GM06990 (cell line): Measurements from ENCODE around the gene BIN2.

Experiments
- DNase-seq: peaks from one replicate; pipeline ENCODE4 v3.0.0-alpha.2; 2011; ENCODE audit not compliant: insufficient read length; ENCODE audit errors: extremely low read depth
- H3K27me3 ChIP-seq: replicated peaks from 2 replicates; pipeline ENCODE4 v1.6.0; 2011; ENCODE audit warnings: low read length; ENCODE audit not compliant: control insufficient read depth, insufficient read depth
- H3K36me3 ChIP-seq: 2 replicates; pipeline ENCODE4 v1.5.1; 2011; ENCODE audit warnings: low read length; ENCODE audit not compliant: control insufficient read depth, insufficient read depth
- H3K4me3 ChIP-seq: replicated peaks from 2 replicates; pipeline ENCODE4 v1.5.1; 2011; ENCODE audit warnings: low read depth, mild to moderate bottlenecking, control low read depth, low read length
- TF ChIP-seq, protein P1 (sequence below): IDR thresholded peaks from 2 replicates; pipeline ENCODE4 v1.5.1; 2011; ENCODE audit warnings: low read length, control low read depth, mild to moderate bottlenecking, inconsistent platforms; ENCODE audit not compliant: insufficient read depth, poor library complexity, severe bottlenecking

BIN2 gene

GRCh38 chr12:51326698-51327439 is 2.9 kb upstream of the BIN2 start:
- TF ChIP-seq, protein P1, sequence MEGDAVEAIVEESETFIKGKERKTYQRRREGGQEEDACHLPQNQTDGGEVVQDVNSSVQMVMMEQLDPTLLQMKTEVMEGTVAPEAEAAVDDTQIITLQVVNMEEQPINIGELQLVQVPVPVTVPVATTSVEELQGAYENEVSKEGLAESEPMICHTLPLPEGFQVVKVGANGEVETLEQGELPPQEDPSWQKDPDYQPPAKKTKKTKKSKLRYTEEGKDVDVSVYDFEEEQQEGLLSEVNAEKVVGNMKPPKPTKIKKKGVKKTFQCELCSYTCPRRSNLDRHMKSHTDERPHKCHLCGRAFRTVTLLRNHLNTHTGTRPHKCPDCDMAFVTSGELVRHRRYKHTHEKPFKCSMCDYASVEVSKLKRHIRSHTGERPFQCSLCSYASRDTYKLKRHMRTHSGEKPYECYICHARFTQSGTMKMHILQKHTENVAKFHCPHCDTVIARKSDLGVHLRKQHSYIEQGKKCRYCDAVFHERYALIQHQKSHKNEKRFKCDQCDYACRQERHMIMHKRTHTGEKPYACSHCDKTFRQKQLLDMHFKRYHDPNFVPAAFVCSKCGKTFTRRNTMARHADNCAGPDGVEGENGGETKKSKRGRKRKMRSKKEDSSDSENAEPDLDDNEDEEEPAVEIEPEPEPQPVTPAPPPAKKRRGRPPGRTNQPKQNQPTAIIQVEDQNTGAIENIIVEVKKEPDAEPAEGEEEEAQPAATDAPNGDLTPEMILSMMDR = no peak
- DNase-seq = peak; percentile 45
- H3K27me3 ChIP-seq = no peaks in the 10 kb centered on the region
- H3K4me3 ChIP-seq = no peak overlapping the region
- H3K36me3 ChIP-seq = no peaks in the 10 kb centered on the region

DNA sequence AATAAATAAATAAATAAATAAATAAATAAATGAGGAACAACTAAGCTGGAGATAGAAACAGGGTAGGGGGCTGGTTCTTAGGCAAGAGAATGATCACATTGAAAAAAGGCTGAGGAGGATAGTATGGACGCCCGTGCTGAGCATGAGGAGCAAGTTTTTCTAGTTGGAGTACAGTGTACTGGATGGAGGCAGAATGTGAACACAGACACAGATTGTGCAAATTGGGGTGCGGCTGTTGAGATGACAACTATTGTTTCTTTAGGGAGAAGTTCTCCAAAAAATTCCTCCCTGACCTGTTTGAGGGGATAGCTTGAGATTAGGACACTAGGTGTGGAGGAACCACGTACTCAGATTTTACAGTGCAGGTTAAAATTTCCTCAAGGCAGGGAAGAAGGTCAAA is 979 bp upstream of the BIN2 start:
- DNase-seq = no peak
- no peaks in the 10 kb centered on the region for H3K36me3 ChIP-seq
- TF ChIP-seq, protein P1 = no peak
- no peak overlapping the region for H3K4me3 ChIP-seq
- H3K27me3 ChIP-seq = no peaks in the 10 kb centered on the region

DNA sequence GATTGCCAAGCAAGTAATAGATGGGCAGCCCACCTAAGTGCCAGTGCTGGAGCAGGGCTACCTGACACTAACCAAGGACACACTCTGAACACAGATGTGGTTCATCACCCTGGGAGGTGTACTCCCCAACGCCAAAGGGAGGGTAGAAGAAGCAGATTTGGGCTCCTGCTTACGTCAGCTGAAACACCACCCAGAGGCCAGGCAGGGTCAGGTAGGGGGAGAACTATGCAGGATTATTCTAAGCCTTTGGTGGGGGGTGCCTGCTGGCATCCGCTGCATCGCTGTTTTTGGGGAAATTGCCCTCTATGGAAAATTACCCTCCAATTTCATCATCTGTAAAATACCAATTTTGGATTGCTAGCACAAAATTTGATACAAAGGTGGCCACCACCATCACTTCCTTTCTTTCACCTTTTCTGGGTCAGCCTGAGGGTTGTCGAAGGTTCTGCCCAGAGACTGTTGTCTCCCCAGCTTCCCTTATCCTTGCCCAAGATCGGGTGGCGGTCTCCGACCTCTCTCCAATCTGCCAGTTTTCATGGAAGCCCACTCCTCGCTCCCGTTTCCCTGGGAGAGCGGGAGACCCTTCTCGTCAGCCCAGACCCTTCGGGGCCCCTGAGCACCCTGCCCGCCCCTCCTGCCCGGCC is 535 bp downstream of the BIN2 start:
- peak overlapping the region; percentile 85 for H3K4me3 ChIP-seq

GRCh38 chr12:51322452-51322851 is 1.5 kb downstream of the BIN2 start:
- H3K4me3 ChIP-seq = peak overlapping the region; percentile 85
- H3K36me3 ChIP-seq = no peaks in the 10 kb centered on the region
- TF ChIP-seq, protein P1 = no peak
- H3K27me3 ChIP-seq = no peaks in the 10 kb centered on the region
- no peak for DNase-seq

More for the DNA sequence above, 535 bp downstream of the BIN2 start:
- H3K36me3 ChIP-seq = no peaks in the 10 kb centered on the region
- TF ChIP-seq, protein P1 = peak; percentile 21
- no peak for DNase-seq
- no peaks in the 10 kb centered on the region for H3K27me3 ChIP-seq

DNA sequence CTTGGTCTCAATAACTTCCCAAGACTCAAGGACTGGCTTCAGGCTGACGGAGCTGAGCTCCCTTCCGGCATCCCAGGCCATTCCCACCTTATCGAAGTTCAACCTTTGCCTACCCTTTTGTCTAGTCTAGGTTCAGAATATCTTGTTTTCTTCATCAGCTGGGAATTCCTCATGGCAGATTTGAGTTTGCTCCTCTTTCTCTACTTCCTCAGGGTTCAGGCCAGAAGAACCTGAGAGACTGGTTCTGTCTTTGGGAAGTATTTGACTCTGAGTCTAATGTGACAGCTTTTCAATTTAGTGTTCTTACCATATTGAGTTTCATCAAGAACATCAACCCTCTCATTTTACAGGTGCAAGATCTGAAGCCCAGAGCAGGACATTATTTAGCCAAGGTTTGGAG is 2.1 kb downstream of the BIN2 start:
- H3K36me3 ChIP-seq = no peaks in the 10 kb centered on the region; the same call in 1 of the 2 replicates
- TF ChIP-seq, protein P1 = no peak
- H3K4me3 ChIP-seq = no peak overlapping the region; the same call in 1 of the 2 replicates

More for the DNA sequence above, 2.1 kb downstream of the BIN2 start:
- no peak for DNase-seq
- H3K27me3 ChIP-seq = no peaks in the 10 kb centered on the region
